CD4-positive, alpha-beta T cell treated with Interferon gamma for 1 hour (primary cell): ENCODE measurements around the gene BRD2.
"Not testable (repeated sequence)": the region's sequence is repeated elsewhere in the genome, so short reads cannot be mapped to it uniquely, and the experiment has no call there.

Experiments used
- DNase-seq: peaks from one replicate; pipeline ENCODE4 v3.0.0-alpha.2; 2020

The BRD2 gene

GRCh38 chr6:32968093-32968866 lies at the start of gene BRD2:
TSS of gene BRD2 (plus strand) at chr6:32968594. CDS start at chr6:32972899, 4,305 bp downstream.
- DNase-seq, result peak; percentile 98

DNA sequence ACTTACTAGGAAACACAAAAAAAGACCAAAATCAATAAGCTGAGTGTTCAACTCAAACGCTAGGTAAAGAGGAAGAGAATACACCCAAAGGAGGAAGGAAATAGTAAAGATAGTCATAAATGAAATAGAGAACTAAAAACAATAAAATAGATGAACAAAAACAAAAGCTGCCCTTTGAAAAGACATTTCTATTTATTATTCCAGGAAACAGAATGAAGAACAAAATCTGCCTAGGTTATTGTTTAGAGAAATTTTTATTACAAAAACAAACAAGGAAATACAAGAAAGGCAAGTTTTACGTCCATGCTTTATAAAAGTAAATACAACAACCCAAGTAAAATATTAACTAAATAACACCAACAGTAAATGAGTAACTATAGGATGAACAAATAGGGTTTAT lies 47.7 kb upstream of the BRD2 start:
- DNase-seq, result no peak

DNA sequence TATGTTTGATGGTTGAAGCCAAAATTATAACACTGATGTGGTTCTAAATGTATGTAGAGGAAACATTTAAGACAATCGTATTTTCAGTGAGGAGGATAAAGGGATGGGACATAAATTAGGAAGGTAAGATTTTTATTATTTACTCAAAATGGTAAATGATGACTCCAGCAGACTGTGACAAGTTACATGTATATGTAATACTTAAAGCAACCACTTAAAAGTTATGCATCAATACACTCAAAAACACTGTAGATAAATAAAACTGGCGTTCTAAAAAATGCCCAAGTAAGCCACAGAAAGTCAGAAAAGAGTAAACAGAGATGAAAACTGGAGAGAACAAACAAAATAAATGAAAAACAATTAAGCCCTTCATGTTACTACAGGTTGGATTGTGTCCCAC lies 46.3 kb upstream of the BRD2 start:
- DNase-seq, result no peak

- DNase-seq, result no peak
Measured at GRCh38 chr6:32931211-32931610, 37.2 kb upstream of the BRD2 start.

DNA sequence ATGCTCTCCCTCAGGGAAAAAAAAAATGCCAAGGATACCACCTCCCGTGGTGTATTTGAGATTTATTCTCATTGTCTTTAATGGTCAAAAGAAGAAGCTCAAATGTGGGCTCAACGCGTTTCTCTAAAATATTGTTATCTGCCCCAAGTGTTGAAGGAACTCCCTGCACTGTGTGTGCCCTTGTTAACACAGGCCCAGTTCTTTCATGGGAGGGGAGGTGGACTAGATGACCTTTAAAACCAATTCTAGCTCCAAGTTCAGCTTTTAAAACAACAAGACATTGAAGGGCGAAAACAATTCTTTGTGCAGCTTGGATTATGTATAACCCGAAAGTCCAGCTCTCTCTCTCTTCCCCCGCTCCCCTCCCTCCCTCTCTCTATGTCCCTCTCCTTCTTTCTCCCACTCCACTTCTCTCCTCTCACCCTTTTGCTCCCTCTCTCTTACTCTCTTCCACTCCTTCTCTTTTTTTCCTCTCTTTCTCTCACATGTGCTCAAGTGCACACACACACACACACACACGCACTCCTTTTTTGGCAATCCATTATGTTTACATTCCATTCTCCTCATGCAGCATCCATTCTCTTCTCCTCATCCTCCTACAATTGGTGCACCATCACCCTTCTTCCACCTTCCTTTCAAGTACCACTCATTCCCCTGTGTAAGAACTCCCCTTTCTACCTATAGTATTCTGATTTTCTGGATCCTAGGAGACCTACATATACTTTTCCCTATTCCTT lies 36.1 kb upstream of the BRD2 start:
- DNase-seq, result no peak

GRCh38 chr6:32933661-32934085 lies 34.7 kb upstream of the BRD2 start:
- DNase-seq, result peak; percentile 62

GRCh38 chr6:32935551-32936238 lies 32.7 kb upstream of the BRD2 start:
- DNase-seq, result no peak

DNA sequence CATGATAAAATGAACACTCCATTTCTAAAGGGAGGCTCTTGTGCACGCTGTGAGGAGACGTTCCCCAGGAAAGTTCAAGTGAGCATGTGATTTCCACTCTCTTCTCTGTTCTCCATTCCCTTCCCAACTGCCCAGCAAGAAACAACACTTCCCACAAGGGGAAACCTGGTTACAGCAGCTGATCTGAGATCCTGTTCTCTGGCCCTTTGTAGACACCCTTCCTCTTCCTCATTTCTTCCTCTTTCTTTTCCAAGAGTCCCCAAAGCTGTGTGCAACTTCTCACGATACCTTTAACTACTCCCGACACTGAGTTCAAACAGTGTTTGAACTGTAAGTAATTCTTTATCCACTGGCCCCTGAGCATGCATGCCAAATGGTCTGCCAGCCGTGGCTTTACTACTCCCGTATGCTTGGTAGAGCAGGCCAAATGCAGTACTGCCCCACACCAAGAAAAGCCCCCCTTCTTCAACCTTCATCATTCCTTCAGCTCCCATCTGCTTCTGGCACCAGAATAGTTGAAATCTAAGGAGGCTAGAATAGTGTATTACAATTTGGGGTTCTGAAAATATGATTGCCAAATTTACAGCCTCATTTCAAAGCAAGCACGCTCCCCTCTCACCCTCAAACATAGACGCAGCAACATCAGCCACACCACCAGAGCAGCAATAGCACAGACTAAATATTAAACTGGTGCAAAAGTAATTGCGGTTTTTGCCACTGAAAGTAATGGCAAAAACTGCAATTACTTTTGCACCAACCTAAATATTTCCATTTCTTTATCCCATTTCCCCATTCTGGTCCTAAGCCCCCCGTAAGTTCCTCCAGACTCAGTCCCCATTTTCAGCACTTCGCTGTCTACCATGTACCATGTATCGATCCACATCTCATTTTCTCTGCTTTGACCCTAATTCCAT lies 31.9 kb upstream of the BRD2 start:
- DNase-seq, result no peak

DNA sequence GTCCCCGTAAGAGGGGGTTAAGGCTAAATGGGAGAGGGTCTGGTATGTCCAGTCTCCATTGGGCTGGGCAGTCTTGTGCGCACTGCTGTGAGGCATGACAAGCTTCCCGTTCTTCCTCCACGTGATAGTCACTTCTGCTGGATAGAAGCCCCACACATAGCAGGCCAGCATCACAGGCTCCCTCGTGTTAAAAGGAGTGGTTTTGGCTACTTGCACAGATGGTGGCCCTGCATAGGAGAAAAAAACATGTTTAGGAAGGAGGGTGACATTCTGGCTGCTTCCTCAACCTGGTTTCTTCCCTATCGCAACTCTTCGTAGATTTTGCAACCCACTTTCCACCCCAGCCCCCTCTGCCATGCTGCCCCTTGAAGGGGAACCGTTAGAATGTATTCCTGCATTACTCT lies 31.2 kb upstream of the BRD2 start:
- no peak for DNase-seq

DNA sequence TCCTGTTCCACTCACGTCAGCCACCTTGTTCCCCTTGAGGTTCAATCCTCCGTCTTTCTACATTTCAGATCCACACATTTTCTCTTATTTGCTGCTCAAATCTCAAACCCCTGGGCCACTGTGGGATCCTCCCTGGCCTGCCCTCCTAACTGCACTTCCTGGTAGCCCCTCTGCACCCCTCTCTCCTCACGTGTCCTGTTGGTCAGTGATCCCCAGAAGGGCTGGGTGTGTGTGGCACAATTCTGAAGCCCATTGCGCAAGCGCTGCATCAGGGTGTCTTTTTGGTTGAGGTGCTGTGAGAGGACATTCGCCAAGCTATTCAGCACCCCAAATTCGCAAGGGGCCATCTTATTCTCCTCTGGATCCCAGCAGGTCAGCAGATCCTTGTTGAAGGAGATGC lies 29.9 kb upstream of the BRD2 start:
- DNase-seq, result no peak

DNA sequence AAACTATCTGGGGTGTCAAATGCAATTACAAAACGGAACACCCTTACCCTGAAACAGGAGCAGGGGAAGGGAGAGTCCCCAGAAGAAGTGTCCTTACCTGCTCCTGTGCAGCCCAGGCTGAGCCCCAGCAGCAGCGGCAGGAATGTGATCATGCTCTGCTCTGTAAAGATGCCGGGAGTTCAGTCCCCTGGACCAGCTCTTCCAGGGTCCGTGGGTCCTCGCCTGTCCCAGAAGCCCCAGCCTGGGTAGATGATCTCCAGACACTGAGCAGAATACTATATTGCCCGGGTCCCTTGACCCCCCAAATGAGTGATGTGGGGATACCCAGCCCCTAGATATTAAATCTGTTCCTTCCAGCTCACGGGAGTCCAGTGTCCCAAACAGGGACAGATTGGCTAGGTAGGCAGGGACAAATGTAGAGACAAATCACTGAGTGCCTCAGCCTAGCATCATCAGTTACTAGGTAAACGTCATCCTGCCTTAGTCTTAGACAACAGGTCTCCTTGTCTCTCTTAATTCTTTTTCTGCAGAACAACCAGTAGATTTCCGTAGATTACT lies 27.7 kb upstream of the BRD2 start, which contains the start of gene HLA-DMB:
Gene HLA-DMB, minus strand, starts transcription at position 373 of the 558 bp plus-strand sequence. Its CDS starts 221 bp downstream, at position 152.
- peak; percentile 70 for DNase-seq

GRCh38 chr6:32941214-32941768 lies 27.1 kb upstream of the BRD2 start:
- peak; percentile 66 for DNase-seq

DNA sequence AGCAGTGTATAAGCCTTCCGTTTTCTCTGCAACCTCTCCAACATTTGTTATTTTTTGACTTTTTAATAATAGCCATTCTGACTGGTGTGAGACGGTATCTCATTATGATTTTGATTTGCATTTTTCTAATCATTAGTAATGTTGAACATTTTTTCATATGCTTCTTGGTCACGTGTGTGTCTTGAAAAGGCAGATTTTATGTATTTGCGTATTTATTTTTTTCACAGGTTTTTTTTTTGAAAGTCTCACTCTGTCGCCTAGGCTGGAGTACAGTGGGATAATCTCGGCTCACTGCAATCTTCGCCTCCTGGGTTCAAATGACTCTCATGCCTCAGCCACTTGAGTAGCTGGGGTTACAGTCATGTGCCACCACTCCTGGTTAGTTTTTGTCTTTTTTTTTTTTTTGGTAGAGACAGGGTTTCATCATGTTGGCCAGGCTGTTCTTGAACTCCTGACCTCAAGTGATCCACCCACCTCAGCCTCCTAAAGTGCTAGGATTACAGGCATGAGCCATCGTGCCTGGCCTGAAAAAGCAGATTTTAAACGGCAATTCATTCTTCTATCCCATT lies 25.8 kb upstream of the BRD2 start:
- not testable (repeated sequence) for DNase-seq

DNA sequence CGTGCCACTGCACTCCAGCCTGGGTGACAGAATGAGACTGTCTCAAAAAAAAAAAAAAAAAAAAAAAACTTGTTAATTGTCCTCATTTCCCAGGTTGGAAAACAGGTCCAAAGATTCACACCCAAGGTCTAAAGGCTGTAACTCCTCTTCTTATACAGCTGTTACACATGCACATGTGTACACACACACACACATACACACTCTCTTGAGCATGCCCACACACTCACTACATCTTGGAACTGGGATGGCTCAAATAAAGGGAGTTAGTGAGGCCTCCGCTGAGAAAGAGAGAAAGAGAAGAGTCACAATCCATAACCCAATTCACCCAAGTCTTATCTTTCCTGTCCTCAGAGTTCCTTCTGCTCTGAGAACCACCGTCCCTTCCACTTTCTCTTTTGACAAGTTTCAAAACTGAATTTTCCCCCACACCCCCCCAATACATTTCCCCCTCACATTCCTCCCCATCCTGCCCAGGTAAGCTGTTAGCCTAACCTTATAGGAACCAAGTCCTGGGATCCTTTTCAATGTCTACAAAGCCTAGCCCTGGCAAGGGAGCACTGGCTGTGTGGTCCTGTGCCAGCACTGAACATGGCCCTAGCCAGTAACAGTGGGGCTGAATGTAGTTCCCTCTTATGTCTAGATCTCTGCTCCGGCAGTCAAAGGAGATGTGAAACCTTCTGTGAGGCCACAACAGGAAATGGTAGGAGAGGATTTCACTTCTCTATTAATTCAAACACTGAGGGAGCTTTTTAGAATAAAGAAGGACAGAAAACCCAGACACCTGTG lies 24.3 kb upstream of the BRD2 start:
- DNase-seq, result peak; percentile 68

GRCh38 chr6:32945108-32945760 lies 23.2 kb upstream of the BRD2 start:
- peak; percentile 70 for DNase-seq

DNA sequence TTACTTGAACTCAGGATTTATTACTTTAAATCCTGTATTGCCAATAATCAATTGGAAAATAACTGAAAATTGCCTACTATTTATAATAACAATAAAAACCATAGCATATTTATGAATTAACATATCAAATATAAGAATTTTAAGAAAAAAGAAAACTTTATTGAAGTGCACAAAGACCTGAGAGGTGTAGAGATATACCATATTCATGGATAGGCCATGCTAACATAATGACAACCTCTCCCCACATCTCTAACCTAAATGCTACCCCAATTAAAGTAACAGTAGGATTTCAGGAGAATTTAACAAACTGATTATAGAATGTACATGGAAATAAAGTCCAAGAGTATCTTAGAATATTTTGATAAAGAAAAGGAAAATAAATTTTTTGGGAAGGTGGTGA lies 22.4 kb upstream of the BRD2 start:
- no peak for DNase-seq

DNA sequence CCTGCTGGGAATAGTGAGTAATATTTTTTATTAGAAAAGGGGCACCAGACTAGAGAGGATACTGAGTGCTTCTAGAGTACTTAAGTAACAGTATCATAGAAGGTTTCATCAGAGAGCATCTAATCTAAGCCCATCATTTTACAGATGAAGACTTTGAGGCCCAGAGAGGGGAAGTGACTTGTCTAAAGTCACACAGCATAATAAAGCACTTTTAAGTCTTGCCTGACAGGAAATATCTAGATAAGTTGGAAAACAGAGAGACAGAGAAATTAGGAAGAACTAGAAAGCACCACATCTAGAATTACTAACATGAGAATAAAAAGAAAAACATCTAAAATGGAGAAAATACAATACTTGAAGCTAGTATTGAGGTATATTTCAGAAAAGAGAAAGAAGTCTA lies 21.5 kb upstream of the BRD2 start:
- DNase-seq, result no peak

GRCh38 chr6:32947552-32948465 lies 20.6 kb upstream of the BRD2 start:
- DNase-seq, result peak; percentile 41

DNA sequence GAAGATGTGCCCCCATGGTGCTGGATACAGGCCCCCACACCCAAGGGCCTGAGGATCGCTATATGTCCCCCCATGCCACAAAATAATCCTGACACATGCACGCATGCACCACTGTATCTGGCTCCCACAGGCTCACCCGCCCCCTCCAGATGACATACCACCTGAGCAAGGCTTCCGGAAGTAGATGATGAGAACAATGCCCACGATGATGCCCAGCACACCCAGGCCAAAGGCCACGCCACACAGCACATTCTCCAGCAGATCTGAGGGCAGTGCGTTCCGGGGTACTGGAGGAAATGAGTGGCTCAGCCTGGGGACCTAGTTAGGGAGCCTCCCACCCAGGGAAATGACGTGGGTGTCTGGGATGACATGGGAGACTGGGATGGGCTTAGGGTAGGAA lies 19.3 kb upstream of the BRD2 start:
- DNase-seq, result no peak
